Dedifferentiated amniotic fluid mesenchymal stem cell (primary cell): ENCODE data around the gene PCDHGA1.

ENCODE experiments used
- DNase-seq: peaks from one replicate; pipeline ENCODE4 v3.0.0-alpha.2; 2016; ENCODE audit errors: extremely low spot score

The PCDHGA1 gene

GRCh38 chr5:141490771-141491170, 160.5 kb downstream of the PCDHGA1 start:
- DNase-seq = no peak

- DNase-seq = no peak
Observed at GRCh38 chr5:141491323-141492167, 161.2 kb downstream of the PCDHGA1 start.

GRCh38 chr5:141492168-141492885, 162.0 kb downstream of the PCDHGA1 start:
- no peak for DNase-seq

- no peak for DNase-seq
Observed at GRCh38 chr5:141493500-141494422, 163.4 kb downstream of the PCDHGA1 start.

GRCh38 chr5:141494761-141495452, 164.6 kb downstream of the PCDHGA1 start:
- DNase-seq = no peak

- DNase-seq = no peak
Observed at GRCh38 chr5:141495453-141495811, 165.1 kb downstream of the PCDHGA1 start.

GRCh38 chr5:141496038-141496437, 165.7 kb downstream of the PCDHGA1 start:
- no peak for DNase-seq

GRCh38 chr5:141501761-141502160, 171.4 kb downstream of the PCDHGA1 start:
- no peak for DNase-seq

- no peak for DNase-seq
Observed at GRCh38 chr5:141503681-141504080, 173.4 kb downstream of the PCDHGA1 start.

GRCh38 chr5:141504216-141504615, 173.9 kb downstream of the PCDHGA1 start:
- no peak for DNase-seq

- DNase-seq = no peak
Observed at GRCh38 chr5:141506381-141507155, 176.3 kb downstream of the PCDHGA1 start.

- peak; percentile 84 for DNase-seq
Observed at GRCh38 chr5:141507387-141508091, 177.2 kb downstream of the PCDHGA1 start.

- no peak for DNase-seq
Observed at GRCh38 chr5:141508440-141508797, 178.1 kb downstream of the PCDHGA1 start.

- DNase-seq = peak; percentile 98
Observed at GRCh38 chr5:141508798-141509611, 178.7 kb downstream of the PCDHGA1 start.

GRCh38 chr5:141510160-141510559, 179.8 kb downstream of the PCDHGA1 start:
- no peak for DNase-seq

- DNase-seq = no peak
Observed at GRCh38 chr5:141510850-141511601, 180.7 kb downstream of the PCDHGA1 start.

GRCh38 chr5:141511771-141512325, 181.5 kb downstream of the PCDHGA1 start:
- no peak for DNase-seq

GRCh38 chr5:141512390-141512910, 182.1 kb downstream of the PCDHGA1 start:
- peak; percentile 59 for DNase-seq
